GM12875 (cell line): ENCODE measurements around the gene TMEM132D.

Experiments used
- H3K4me3 ChIP-seq: one replicate; pipeline ENCODE4 v1.5.1; 2011; ENCODE audit warnings: low read depth, low read length, control low read depth
- TF ChIP-seq, protein P1 (sequence below): IDR thresholded peaks from 2 replicates; pipeline ENCODE4 v1.5.1; 2011; ENCODE audit warnings: low read depth, mild to moderate bottlenecking, control low read depth, inconsistent platforms, low read length, moderate library complexity, borderline replicate concordance; ENCODE audit not compliant: insufficient read depth

Gene TMEM132D

DNA sequence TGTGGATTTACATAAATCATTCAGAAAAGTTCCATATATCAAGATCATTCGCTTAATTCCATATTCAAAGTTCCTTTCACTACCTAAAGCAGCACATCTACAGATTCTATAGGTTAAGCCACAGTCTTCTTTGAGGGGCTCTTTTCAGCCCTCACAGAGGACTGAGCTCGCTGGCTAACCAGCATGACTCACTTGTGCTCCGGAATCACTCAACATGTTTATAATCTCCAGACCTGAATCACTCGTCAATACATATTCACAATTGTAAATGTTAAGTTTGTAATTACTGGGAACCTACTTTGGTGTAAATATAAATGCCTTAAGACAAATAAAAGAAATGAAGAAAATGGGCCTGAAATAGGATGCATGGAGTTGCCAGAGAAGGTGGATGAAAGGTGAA, 315.7 kb downstream of the TMEM132D start:
- no peak overlapping the region for H3K4me3 ChIP-seq
- TF ChIP-seq, protein P1, sequence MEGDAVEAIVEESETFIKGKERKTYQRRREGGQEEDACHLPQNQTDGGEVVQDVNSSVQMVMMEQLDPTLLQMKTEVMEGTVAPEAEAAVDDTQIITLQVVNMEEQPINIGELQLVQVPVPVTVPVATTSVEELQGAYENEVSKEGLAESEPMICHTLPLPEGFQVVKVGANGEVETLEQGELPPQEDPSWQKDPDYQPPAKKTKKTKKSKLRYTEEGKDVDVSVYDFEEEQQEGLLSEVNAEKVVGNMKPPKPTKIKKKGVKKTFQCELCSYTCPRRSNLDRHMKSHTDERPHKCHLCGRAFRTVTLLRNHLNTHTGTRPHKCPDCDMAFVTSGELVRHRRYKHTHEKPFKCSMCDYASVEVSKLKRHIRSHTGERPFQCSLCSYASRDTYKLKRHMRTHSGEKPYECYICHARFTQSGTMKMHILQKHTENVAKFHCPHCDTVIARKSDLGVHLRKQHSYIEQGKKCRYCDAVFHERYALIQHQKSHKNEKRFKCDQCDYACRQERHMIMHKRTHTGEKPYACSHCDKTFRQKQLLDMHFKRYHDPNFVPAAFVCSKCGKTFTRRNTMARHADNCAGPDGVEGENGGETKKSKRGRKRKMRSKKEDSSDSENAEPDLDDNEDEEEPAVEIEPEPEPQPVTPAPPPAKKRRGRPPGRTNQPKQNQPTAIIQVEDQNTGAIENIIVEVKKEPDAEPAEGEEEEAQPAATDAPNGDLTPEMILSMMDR: no peak

DNA sequence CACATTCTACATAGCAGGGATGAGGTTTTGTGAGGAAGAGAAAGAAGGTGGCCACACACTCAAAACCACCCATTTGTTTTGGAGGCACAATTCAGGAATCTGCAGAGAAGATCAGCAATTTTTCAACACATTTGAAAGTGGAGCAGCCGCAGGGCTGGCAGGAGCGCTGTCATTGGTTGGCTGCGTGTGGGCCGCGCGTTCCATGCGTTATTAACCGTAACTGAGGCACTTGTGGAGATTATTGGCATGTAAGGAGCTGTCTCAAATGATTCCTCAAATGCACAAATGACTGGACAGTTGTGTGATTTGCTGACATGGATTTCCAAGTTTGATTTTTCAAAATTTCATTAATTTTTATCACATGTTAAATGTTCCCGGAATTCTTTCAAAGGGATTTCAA, 318.5 kb downstream of the TMEM132D start:
- TF ChIP-seq, protein P1: no peak
- H3K4me3 ChIP-seq: no peak overlapping the region

DNA sequence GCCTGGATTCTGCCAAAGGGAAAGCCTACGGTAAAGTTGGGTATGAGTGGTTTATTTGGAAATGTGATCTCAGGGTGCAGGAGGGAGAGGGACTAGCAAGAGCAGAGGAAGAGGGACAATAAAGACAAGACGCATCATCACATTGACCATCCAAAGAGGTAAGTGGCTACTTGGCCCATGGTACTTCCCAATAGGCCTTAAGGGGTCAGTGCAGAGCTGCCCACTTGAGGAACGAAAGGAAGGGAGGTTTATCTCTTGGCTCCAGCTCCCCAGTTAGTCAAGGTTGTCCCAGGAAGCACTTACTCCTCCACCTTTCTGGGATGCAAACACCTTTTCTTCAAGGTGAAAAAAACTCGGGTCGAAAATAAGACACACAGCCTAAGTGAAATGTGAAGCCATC, 323.9 kb downstream of the TMEM132D start:
- TF ChIP-seq, protein P1: no peak
- no peak overlapping the region for H3K4me3 ChIP-seq

DNA sequence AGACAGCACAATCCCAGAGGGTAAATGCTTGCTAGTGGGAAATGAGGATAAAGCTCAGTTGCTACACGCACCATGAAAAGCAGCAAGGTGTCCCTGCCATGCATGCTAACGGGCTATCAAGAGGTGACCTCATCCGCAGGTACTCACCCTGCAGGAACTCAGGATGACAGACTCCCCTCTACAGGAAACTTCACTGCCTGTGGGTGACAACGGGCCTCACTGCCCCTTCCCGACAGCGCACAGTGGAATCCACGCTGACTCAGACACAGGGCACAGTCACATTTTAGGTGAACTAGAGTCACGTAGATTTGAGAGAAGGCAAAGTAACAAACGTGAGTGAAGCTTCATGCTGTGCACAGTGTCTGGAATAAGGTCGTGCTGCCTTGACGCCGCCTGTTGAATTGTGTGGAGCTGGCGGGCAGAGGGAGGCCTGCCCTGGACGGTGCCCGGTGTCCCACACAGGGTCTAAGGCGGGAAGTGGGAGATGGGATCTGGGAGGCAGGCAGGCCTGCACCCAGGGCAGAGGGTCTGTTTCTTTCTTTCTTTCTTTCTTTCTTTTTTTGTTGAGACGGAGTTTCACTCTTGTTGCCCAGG, 331.8 kb downstream of the TMEM132D start:
- TF ChIP-seq, protein P1: no peak
- no peak overlapping the region for H3K4me3 ChIP-seq

DNA sequence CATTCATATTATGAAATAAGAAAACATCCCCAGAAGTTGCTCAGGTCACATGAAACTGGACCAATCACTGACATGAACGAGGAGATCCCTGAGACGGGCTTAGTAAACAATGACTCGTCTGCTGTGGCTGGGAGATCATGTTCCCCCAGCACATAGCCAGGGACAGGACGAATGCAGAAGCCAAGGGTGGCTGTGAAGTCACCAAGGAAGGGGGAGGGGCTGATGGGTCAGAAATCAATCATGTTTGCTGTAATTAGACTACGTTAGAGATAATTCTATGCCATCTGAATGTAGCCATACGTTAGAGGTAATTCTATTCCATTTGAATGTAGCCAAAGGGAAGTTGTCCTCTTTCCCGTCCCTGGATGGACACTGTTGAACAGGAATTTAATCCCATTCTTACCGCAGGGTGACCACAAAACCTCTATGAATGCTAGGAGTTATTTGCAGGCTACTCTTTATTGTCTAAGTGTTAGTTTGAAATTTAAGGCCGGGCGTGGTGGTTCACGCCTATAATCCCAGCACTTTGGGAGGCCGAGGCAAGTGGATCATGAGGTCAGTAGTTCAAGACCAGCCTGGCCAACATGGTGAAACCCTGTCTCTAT, 332.9 kb downstream of the TMEM132D start:
- TF ChIP-seq, protein P1: no peak
- H3K4me3 ChIP-seq: no peak overlapping the region

DNA sequence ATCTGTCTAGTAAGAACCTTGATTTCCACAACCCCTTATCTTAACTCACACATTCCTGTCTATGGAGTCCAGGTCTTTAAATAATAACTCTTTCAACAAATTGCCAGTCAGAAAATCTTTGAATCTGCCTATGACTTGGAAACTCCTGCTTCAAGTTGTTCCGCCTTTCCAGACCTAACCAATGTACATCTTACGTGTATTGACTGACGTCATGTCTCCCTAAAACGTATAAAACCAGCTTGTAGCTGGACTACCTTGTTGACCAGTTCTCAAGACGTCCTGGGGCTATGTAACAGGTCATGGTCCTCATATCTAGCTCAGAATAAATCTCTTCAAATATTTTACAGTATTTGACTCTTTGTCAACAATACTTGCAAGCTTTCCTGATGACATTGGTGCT, 337.0 kb downstream of the TMEM132D start:
- no peak overlapping the region for H3K4me3 ChIP-seq
- TF ChIP-seq, protein P1: no peak

DNA sequence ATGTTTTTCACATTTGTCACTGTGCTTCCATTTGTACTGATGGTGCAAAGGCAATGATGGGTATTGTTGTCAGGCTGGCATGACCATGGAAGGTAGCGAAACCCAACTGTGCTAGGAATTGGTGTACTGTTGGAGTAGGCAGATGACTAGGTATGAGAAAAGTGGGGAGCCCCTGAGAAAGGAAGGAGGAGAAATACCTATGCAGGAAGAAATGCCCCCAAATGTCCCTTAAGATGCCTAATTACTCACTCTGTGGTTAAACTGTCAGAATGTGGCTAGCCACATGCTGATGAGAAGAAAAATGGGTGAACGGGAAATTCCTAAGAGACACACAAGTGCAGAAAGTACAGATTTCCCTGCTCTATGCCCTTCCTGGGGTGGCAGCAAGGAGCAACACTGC, 339.1 kb downstream of the TMEM132D start:
- TF ChIP-seq, protein P1: no peak
- H3K4me3 ChIP-seq: no peak overlapping the region
